ENCODE data around the gene TET1. TPM values are rescaled to one million over a fixed set of nuclear protein-coding genes. Genes with fewer than 3 reads are reported as not detected.

Gene TET1
- 1 to 10 TPM; 4.8 to 5.7 TPM for total RNA-seq

DNA sequence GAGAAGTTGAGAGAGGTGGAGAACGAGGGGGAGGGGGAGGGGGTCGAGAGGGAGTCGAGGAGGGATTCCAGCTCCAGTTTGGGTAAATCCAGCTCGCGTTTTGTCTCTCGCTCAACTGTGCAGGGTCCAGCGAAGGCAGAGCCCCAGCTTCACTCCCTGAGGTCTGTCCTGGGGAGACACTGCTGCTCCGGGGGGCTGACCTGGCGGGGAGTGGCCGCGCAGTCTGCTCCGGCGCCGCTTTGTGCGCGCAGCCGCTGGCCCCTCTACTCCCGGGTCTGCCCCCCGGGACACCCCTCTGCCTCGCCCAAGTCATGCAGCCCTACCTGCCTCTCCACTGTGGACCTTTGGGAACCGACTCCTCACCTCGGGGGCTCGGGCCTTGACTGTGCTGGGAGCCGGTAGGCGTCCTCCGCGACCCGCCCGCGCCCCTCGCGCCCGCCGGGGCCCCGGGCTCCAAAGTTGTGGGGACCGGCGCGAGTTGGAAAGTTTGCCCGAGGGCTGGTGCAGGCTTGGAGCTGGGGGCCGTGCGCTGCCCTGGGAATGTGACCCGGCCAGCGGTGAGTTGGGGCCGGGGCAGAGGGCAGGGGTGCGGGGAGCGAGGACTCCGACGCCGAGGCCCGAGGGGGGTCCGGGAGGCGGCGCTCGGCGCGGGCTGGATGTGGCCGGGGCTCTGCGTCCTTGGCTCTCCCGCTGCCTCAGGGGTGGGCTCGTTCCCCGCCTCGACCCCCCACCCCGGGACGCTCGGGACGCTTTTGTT, at the start of gene TET1:
Gene TET1, plus strand, starts transcription at position 152 of the 757 bp plus-strand sequence. CDS start 12,002 bp downstream, outside the sequence.

DNA sequence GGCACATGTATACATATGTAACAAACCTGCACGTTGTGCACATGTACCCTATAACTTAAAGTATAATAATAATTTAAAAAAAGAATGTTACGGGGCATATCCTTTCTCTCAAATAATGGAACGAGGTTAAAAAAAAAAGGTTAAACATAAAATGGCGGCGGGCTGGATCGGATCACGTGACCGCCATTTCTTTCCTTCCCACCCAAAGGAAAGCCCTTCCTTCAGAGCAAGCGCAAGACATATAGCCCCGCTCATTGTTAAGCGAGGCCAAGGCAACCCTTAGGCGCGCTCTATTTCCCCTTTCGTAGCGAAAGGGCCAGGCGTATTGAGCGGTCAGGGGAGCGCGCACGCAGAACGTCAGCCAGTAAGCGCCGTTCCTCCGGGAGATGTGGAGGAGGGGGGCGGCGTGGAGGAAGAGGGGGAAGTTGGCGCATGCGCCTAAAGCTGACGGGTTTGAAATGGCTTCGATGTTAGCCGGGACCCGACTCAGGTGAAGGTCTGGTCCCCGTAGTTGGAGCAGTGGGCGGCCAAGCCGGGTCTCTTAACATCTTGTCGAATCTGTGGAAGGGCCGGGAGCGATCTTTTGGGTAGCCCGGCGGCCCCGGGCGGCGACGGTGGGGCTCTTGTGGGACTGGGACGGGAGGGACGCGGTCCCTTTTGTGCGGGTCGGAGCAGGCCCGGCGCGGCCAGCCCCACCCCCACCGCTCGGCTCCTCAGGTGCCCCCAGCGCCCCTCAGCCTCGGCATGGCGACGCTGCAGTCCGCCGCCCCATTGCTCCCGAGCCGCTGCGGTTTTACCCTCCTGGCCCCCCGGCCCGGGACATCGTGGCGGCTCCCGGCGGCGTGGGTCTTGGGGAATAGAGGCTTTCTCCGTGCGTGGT, 160.9 kb downstream of the TET1 start, which contains the start of gene CCAR1:
Gene CCAR1, plus strand, starts transcription at position 447 of the 880 bp plus-strand sequence. CDS start 1,266 bp downstream, outside the sequence.

Small RNA genes lying within 50 kb of the gene (small RNA-seq; reads per million reads assigned to genes)
- 0 reads per million in 2 donors for gene RF00019

Other genes starting within 250 kb of the TET1 start
- gene HNRNPH3, start 228.3 kb upstream of the TET1 start, total RNA-seq: 10 to 100 TPM in 1 of 2 donors, 1 to 10 TPM in 1; 9.6 to 31.3 TPM
- 1 to 10 TPM; 2.7 to 5.2 TPM for gene PBLD, start 227.4 kb upstream of the TET1 start, total RNA-seq
- gene RUFY2, start 153.1 kb upstream of the TET1 start, total RNA-seq: 10 to 100 TPM; 15.5 to 15.7 TPM
- gene DNA2, start 88.4 kb upstream of the TET1 start, total RNA-seq: 10 to 100 TPM in 1 of 2 donors, 1 to 10 TPM in 1; 5.2 to 13.7 TPM
- gene SLC25A16, start 32.8 kb upstream of the TET1 start, total RNA-seq: 10 to 100 TPM; 30.3 to 38.0 TPM
- 10 to 100 TPM; 42.0 to 43.0 TPM for gene CCAR1, start 160.9 kb downstream of the TET1 start, total RNA-seq

Measured in melanocyte of skin (primary cell).